GM21717 (cell line): ENCODE data around the gene DENND1A.

ENCODE experiments used
- ATAC-seq: cut with Tn5 transposase; IDR thresholded peaks from one replicate; pipeline ENCODE4 v1.9.1; 2021; ENCODE audit warnings: mild to moderate bottlenecking, moderate library complexity; ENCODE audit not compliant: unreplicated experiment

DENND1A gene

GRCh38 chr9:123597048-123597447, 332.9 kb downstream of the DENND1A start:
- ATAC-seq = no peak

- no peak for ATAC-seq
Observed at GRCh38 chr9:123591283-123591682, 338.6 kb downstream of the DENND1A start.

- no peak for ATAC-seq
Observed at GRCh38 chr9:123590499-123590898, 339.4 kb downstream of the DENND1A start.

- ATAC-seq = no peak
Observed at GRCh38 chr9:123589361-123590239, 340.3 kb downstream of the DENND1A start.

- ATAC-seq = no peak
Observed at GRCh38 chr9:123586275-123586674, 343.7 kb downstream of the DENND1A start.

GRCh38 chr9:123584202-123585176, 345.4 kb downstream of the DENND1A start:
- ATAC-seq = no peak

GRCh38 chr9:123583646-123584045, 346.3 kb downstream of the DENND1A start:
- ATAC-seq = no peak

- ATAC-seq = no peak
Observed at GRCh38 chr9:123571240-123571639, 358.7 kb downstream of the DENND1A start.

- no peak for ATAC-seq
Observed at GRCh38 chr9:123568691-123569688, 360.9 kb downstream of the DENND1A start.

- ATAC-seq = no peak
Observed at GRCh38 chr9:123567013-123567412, 362.9 kb downstream of the DENND1A start.

GRCh38 chr9:123564652-123565051, 365.3 kb downstream of the DENND1A start:
- ATAC-seq = no peak

GRCh38 chr9:123562844-123563346, 367.0 kb downstream of the DENND1A start:
- ATAC-seq = no peak

- no peak for ATAC-seq
Observed at GRCh38 chr9:123561046-123561445, 368.9 kb downstream of the DENND1A start.

- no peak for ATAC-seq
Observed at GRCh38 chr9:123556464-123557435, 373.2 kb downstream of the DENND1A start.

GRCh38 chr9:123555646-123556045, 374.3 kb downstream of the DENND1A start:
- ATAC-seq = no peak

GRCh38 chr9:123552530-123552929, 377.4 kb downstream of the DENND1A start:
- ATAC-seq = no peak

- ATAC-seq = no peak
Observed at GRCh38 chr9:123551734-123552133, 378.2 kb downstream of the DENND1A start.

- ATAC-seq = no peak
Observed at GRCh38 chr9:123550797-123551196, 379.1 kb downstream of the DENND1A start.

GRCh38 chr9:123550012-123550411, 379.9 kb downstream of the DENND1A start:
- ATAC-seq = no peak
